HG03066 (cell line): ENCODE results near the gene POLE.

Experiments
- ATAC-seq: cut with Tn5 transposase; IDR thresholded peaks from one replicate; pipeline ENCODE4 v1.9.1; 2021; ENCODE audit warnings: low read depth; ENCODE audit not compliant: unreplicated experiment

POLE gene

DNA sequence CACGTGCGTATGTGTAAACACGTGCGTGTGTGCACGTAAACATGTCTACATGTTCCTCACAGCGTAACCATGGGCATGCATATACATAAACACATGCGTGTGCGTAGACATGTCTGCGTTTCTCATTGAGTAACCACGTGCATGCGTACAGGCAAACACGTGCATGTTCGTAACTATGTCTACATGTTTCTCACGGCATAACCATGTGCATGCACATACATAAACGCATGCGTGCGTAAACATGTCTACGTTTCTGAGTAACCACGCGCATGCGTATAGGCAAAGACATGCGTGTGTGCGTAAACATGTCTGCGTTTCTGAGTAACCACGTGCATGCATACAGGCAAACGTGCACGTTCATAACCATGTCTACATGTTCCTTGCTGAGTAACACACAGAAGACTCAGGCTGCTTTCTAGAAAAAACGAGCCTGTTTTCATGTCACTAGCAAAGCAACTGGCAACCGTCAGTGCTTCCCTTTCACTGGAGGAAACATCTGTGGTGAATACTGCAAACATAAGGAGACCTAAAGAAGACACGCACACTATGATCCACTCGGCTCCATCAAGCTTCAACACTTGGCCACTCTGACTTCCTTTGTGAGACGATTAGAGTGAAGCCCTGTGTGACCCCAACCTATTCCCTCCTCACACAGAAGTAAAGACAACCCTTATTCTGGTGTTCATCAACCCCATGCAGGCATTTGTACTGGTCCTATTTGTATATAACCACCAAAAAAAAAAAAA, 28.8 kb downstream of the POLE start:
- ATAC-seq = no peak

DNA sequence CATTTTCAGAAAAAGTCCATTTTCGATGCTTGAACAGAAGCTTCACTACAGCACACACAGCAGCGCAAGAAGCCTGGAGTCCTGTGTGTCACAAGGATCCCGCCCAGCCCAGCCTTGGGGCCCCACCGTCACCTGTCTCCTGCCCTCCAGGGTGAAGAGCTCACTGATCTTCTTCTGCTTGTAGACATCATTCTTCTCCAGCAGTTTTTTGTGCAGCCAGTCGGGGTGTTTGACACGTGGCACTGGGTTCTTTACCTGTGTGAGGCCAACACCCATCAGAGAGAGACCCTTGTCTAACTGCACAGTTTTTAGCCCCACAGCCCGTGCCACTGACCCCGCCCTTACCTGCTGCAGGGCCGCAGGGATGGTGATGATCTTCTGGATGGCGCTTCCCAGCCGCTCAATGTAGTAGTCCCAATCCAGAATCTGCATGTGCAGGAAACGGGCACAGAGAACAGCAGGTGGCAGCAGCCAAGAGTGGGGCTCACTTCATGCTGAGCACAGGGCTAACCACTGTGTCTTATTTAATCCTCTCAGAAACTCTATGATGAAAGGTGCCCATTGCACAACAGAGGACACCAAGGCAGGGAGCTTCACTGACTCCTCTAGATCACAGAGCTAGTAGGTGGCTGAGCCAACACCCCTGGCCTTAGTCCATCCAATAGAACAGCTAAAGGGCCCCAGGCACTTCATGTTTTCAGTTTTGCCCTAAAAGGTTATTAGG, 30.0 kb downstream of the POLE start:
- ATAC-seq = no peak

DNA sequence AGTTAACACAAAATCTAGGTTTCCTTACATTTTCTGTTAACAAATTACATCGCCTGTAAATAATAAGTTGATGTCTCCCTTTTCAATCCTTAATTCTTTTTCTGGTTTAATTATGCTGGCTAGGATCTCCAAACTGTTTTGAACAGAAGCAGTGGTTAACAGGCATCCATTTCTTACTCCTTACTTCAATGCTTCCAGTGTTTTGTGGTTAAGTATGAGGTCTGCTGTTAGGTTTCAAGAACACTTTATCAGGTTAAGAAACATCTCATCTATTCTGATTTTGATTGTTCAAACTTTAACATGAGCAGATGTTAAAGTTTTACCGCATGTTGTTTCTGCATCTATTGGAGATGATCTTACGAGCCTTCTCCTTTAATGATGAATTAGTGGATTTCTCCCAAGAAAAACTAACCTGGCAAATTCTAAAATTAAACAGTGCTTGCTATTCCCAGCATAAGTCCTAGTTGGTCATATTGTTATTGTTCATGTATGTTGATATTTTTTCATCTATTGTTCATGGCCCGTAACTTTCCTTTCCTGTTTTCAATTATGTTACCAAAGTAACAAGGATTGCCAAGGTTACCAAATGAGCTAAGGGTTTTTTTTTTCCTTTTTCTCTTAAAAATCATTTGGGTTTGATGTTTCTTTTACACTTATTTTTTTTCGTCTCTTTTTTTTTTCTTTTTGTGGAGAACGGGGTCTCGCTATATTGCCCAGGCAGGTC, 33.4 kb downstream of the POLE start:
- no peak for ATAC-seq

DNA sequence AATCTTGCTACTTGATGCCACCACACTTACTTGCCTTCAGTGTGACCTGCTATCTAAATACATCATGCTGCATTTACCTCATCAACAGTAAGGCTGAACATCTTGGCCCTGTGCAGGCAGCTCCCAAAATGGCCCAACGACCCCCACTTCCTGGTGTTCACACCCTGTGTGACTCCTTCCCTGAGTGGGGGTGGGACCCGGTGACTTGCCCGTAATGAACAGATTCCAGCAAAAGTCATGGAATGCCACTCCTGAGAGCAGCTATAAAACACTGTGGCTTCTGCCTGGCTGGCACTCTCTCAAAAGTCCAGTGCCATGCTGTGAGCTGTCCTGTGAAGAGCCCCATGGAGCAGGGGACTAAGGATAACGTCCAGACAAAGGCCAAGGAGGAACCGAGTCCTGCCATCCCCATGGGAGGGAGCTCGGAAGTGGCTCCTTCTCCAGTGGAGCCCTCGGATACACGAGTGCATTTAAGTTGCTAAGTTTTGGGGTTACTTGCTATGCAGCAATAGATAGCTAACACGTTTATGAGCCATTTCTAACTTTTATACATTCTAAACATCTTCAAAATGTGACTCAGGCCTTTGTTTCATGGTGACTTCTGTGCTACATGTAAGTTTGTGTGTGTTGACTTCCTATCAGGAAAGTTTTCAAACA, 35.6 kb downstream of the POLE start:
- ATAC-seq = no peak

DNA sequence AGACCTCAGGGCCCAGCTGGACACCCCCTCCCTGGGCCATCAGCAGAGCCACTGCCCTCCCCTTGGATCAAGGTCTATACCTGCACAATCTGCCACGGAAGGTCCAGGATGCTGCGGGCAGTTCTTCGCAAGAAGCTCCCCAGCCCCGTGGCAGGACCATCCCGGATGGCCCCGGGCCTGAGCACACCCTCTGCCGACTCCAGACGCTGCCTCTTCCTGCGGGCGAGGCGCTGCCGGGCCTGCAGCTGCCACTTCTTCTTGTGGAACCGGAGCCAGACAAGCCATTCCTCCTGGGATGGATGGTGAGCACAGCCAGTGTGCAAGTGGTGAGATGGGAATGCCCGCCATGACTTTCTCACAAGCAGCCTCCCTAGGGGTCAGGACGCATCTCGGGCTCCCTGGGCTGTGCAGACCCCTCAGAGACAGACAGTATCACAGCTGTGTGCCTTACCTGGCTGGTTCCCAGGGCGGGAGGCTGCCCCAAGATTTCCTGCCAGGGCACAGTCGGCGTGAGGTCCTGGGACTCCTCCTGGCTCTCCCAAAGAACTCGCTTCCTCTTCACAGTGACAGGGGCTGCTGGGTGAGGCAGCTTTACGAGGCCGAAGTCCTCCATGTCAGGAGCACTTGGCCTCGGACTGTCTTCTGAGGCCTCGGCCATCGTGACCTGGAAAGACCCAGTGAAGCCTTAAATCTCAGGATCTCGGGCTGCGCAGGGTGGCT, 37.8 kb downstream of the POLE start:
- no peak for ATAC-seq

- no peak for ATAC-seq
Observed at GRCh38 chr12:132648616-132649225, 38.4 kb downstream of the POLE start.

- no peak for ATAC-seq
Observed at GRCh38 chr12:132647858-132648257, 39.3 kb downstream of the POLE start.

DNA sequence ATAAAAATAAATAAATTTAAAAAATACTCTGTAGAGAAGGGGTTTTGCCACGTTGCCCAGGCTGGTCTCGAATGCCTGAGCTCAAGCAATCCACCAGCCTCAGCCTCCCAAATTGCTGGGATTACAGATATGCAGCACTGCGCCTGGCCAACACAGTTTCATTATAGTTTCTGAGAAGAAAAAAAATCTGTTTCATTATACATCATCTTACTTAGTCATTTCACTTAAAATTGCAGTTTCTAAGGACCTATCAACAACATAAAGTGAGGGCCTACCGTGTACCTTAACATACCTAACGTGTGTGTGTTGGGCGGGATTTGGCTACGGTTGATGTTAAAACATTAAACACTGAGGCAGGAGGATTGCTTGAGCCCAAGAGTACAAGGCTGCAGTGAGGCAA, 40.3 kb downstream of the POLE start:
- no peak for ATAC-seq

GRCh38 chr12:132642846-132643835, 44.0 kb downstream of the POLE start:
- ATAC-seq = no peak

GRCh38 chr12:132641811-132642650, 45.1 kb downstream of the POLE start:
- ATAC-seq = no peak

- no peak for ATAC-seq
Observed at GRCh38 chr12:132640936-132641335, 46.2 kb downstream of the POLE start.

GRCh38 chr12:132639956-132640520, 47.1 kb downstream of the POLE start:
- ATAC-seq = no peak

- no peak for ATAC-seq
Observed at GRCh38 chr12:132638541-132639408, 48.4 kb downstream of the POLE start.

GRCh38 chr12:132637811-132638210, 49.3 kb downstream of the POLE start:
- ATAC-seq = no peak

DNA sequence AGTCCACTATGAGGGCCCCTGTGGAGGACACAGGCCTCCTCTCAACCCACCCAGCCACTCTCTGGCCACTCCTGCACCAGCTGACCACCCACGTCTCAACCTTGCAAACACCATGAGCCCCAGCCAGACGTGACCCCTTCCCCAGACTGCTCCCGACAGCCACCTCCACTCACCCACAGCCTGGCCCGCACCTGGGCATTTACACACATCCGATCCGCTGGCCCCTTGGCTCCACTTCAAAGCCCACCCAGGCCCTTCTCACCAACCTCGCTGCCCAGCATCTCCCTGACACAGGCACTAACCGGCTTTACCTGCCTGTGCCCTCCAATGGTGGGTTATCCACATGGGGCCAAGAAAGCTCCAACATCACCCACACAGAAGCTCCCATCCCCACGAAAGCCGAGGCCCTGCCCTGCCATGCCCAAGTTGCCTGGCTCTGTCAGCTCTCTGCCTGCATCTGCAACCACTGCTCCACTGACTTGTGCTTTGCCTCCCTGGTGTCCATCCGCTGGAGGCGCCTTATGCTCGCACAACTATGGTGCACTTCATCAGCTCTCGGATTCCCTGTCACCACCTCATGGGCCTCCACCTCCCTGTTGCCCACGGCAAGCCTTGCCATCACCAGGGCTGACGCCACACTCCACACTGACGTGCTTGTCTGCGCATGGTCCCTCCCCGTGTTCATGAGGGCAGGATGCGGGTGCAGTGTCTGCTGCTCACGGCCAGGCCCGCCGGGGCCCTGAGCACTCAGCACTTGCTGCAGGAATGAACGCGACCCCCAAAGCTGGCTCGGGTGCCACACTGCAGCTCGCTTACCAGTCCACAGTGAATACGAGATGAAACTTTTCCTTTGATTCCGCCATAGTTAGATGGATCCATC, 51.8 kb downstream of the POLE start:
- ATAC-seq = no peak
